Motor neuron (in vitro differentiated cells): Measurements from ENCODE around the gene INSL3. TPM values are rescaled to one million over a fixed set of nuclear protein-coding genes. Genes with fewer than 3 reads are reported as not detected.

ENCODE experiments used
- ATAC-seq, 8 experiments: fragments of 200-7000 bp; cut with Tn5 transposase; replicated peaks in 6 of 8; 2 replicates each; pipeline ENCODE4 v1.8.0; 2021; ENCODE audit warnings: mild to moderate bottlenecking in 8 of 8, moderate library complexity in 8 of 8
- H3K27ac ChIP-seq, 2 donors: fragments of 250-450 bp; sonication (Bioruptor Pico); 2 replicates each; pipeline ENCODE4 v1.9.0; 2021; ENCODE audit warnings: antibody characterized with exemption in 2 of 2, mild to moderate bottlenecking in 2 of 2, moderate library complexity in 1 of 2
- H3K4me1 ChIP-seq, 2 donors: fragments of 250-450 bp; sonication (Bioruptor Pico); replicated peaks in 1 of 2; 2 replicates each; pipeline ENCODE4 v1.6.1; 2021; ENCODE audit warnings: antibody characterized with exemption in 2 of 2, mild to moderate bottlenecking in 2 of 2, moderate library complexity in 1 of 2
- H3K4me3 ChIP-seq, 5 donors: fragments of 250-450 bp; sonication (Bioruptor Pico); 2 replicates each; pipeline ENCODE4 v1.9.0; 2021; ENCODE audit warnings: antibody characterized with exemption in 5 of 5, mild to moderate bottlenecking in 5 of 5, moderate library complexity in 4 of 5
- WGBS, 10 experiments: fragments of 450-650 bp; shearing (Covaris generic); methylation state at CpG; one replicate each; pipeline ENCODE4 v1.0.0; 2022; 5-methylcytosine and 5-hydroxymethylcytosine counted together
- in situ Hi-C, 9 experiments: fragments of 400-800 bp; cut with MboI; loops; one replicate each; pipeline ENCODE4 v1.15.0; 2021; ENCODE audit warnings: low sequenced_read_pairs in 9 of 9, low pct_unique_long_range_greater_than_20kb in 2 of 9; ENCODE audit not compliant: unreplicated experiment in 9 of 9
- total RNA-seq, 8 experiments: library from RNA; unstranded; fragments of 300-600 nt; gene quantifications; 2 replicates each; pipeline versions ENCODE4 v1.2.3 to v1.2.4, GENCODE V29; 2022

INSL3 gene, protein sequence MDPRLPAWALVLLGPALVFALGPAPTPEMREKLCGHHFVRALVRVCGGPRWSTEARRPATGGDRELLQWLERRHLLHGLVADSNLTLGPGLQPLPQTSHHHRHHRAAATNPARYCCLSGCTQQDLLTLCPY
- total RNA-seq: 1 to 10 TPM in 1 of 8 experiments, under 1 TPM in 3, not detected in 4; 0.38 to 1.6 (median 0.55) TPM

DNA sequence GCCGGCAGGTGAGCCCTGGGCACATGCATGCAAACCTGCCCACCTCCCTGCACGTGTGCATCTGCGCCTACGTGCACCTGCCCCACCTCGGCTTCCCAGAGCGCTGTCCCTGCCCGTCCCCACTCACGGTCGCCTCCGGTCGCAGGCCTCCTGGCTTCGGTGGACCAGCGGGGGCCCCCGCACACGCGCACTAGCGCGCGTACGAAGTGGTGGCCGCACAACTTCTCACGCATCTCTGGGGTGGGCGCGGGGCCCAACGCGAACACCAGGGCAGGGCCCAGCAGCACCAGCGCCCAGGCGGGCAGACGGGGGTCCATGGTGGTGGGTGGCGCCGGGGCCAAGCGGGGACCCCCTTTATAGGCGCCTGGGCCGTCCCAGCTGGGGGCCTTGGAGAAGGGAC, at the start of gene INSL3:
INSL3 (minus strand) TSS at position 330 of the 400 bp plus-strand sequence; CDS start at position 317, 13 bp downstream.
- Histone ChIP-seq H3K4me1 (no peaks in the 10 kb centered on the region), H3K27ac (no peak within 1 kb of the TSS), H3K4me3 (no peak within 1 kb of the TSS)
- ATAC-seq: peak in 1 of 8 experiments; percentile 21
- 71 to 100% (median 93%) methylated on average over 2 to 11 of the region's 34 CpGs; no CpG with 5 or more reads in 6 of the 10 experiments for WGBS, 10 experiments
- in situ Hi-C loops: no loop called here

DNA sequence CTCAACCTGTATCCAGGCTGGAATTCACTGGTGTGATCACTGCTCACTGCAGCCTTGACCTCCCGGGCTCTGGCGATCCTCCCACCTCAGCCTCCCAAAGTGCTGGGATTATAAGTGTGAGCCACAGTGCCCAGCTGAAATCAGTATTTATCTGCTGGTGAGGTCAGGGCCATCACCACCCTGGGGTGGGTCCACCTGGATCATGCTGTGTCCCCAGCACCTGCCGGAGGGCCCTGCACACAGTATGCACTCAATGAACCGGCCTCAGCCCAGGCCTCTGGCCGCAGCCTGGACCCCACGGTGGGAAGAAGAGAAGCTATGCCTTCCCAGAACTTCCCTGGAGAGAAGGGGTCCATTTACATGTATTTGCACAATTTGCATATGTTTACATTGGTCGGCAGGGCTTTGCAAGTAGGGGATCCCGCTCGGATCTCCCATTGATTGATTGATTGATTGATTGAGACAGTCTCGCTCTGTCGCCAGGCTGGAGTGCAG, 47.8 kb upstream of the INSL3 start:
- Histone ChIP-seq H3K27ac (no peak overlapping the region), H3K4me1 (peaks cover 3 to 12% of the 10 kb centered on the region in 2 donors), H3K4me3 (no peak overlapping the region)
- ATAC-seq: peak in 1 of 8 experiments; percentile 30
- WGBS, 10 experiments: 0 to 100% (median 33%) methylated on average over 1 to 6 of the region's 11 CpGs; no CpG with 5 or more reads in 4 of the 10 experiments
- in situ Hi-C loops: no loop called here

DNA sequence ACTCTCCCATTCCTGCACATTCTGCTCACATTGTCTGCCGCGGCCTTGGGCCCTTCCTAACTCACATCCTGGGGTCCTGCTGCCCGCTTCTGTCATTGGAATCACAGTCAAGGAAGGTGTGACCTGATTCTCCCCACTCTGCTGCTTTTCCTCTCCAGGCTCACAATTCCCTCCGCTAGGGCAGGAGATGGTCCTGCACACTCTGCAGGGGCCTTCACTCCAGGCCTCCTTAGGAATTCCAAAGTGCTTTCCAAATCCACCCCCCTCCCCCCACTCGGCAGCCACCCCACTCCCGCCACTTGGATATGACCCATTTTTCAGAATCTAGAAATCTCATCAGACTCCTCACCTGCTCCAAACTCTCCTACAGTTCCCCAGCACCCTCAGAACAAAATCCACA, 47.4 kb upstream of the INSL3 start:
- in situ Hi-C loops: no loop called here
- peaks cover 3 to 8% of the 10 kb centered on the region in 2 donors for H3K4me1 ChIP-seq
- no CpG with 5 or more reads among the region's 6 CpGs for WGBS, 10 experiments
- peak in 1 of 8 experiments; percentile 1 for ATAC-seq
- no peak overlapping the region for H3K4me3 ChIP-seq
- no peak overlapping the region for H3K27ac ChIP-seq

DNA sequence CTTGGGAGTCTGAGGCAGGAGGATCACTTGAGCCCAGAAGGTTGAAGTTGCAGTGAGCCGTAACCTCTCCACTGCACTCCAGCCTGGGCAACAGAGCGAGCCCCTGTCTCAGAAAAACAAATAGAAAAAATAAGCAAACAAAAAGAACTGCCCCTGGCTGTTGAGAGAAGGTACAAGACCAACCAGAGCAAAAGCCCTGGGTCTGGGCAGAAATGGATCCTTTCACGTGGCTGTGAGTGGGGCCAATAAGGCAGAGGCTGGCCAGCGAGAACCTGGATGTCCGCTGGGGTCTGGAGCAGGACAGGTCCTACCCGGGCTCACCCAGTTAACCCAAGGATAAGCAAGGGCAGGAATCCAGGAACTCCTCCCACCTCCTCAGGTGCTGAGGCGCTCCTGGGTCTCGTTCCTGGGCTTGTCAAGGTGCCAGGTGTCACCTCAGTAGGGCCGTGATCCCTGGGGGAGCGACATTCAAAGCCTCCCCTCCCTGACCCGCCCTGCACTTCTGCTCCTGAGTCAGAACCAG, 45.7 kb upstream of the INSL3 start:
- H3K27ac ChIP-seq: no peak overlapping the region
- 92 to 100% (median 93%) methylated on average over 1 to 3 of the region's 11 CpGs; no CpG with 5 or more reads in 7 of the 10 experiments for WGBS, 10 experiments
- in situ Hi-C loops: no loop called here
- peaks cover 3 to 8% of the 10 kb centered on the region in 2 donors for H3K4me1 ChIP-seq
- ATAC-seq: peak in 1 of 8 experiments; percentile 2
- no peak overlapping the region for H3K4me3 ChIP-seq

DNA sequence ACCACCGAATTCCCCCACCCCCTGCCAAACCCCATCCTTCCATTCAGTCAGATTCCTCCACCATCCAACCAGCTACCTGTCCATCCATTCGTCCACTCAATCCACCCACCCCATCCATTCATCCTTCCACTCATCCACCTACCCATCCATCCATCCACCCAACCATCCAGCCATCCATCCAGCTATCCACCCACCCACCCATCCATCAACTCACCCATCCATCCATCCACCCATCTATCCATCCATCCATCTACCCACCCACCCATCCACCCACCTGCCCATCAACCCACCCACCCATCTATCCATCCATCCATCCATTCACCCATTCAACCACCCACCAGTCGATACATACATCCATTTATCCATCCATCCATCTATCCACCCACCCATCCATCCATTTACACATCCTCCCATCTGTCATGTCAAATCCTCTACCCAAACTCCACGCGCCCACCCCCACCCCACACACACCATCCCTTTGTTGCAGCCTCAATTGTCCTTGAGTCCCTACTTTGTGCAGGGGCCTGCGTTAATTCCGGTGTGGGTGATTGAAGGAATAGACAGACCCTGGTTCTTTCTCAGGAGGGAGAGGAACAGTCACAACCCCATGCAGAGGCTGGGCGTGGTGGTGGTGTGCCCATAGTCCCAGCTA, 45.1 kb upstream of the INSL3 start:
- no peak overlapping the region for H3K27ac ChIP-seq
- in situ Hi-C loops: no loop called here
- ATAC-seq: peak in 4 of 8 experiments; percentile 1 to 4 (median 2)
- no peak overlapping the region for H3K4me3 ChIP-seq
- H3K4me1 ChIP-seq: peaks cover 2 to 3% of the 10 kb centered on the region in 2 donors
- 100% methylated on average over 1 of the region's 8 CpGs; no CpG with 5 or more reads in 9 of the 10 experiments for WGBS, 10 experiments

DNA sequence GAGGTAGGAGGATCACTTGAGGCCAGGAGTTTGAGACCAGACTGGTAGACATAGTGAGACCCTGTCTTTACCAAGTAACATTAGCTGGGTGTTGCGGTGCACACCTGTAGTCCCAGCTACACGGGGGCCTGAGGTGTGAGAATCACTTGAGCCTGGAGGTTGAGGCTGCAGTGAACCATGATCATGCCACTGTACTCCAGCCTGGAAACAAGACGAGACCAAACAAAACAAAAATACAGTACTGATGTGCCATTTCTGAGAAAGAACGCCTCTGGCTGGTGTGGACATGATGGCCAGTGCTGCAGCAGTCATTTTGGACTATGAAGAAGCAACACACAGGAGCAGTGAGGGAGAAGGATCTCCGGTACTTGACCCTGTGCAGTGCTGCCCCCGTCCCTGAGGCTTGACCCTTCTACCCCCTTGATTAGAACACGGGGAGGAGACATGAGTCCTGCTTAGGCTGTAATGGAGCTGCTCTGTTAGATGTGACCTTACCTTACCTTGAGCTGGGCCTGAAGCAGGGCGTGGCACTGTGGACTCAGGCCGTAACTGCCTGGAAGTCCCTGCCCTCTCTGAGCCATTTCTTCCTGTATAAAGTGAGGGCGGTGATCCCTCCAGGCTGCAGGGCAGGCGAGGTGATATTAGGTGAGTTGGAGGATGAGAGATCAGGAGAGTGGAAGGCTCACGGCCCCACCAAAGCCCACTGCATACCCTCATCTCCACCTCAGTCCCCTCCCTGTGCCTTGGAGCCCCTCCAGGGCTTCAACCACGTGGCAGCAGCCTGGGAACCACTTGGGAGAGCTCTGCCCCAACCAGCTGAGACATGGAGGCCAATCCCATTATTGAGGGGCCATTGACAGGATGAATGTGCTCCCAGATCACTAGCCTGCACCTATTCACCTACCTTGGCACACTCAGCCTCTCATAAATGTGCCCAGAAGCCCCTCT, 44.3 kb upstream of the INSL3 start:
- WGBS, 10 experiments: 20 to 89% (median 60%) methylated on average over 2 to 8 of the region's 13 CpGs; no CpG with 5 or more reads in 1 of the 10 experiments
- peaks cover 8% of the 10 kb centered on the region in 2 donors for H3K4me1 ChIP-seq
- H3K4me3 ChIP-seq: no peak overlapping the region
- peak in 6 of 8 experiments; percentile 4 to 43 (median 18) for ATAC-seq
- in situ Hi-C loops: no loop called here
- H3K27ac ChIP-seq: no peak overlapping the region

DNA sequence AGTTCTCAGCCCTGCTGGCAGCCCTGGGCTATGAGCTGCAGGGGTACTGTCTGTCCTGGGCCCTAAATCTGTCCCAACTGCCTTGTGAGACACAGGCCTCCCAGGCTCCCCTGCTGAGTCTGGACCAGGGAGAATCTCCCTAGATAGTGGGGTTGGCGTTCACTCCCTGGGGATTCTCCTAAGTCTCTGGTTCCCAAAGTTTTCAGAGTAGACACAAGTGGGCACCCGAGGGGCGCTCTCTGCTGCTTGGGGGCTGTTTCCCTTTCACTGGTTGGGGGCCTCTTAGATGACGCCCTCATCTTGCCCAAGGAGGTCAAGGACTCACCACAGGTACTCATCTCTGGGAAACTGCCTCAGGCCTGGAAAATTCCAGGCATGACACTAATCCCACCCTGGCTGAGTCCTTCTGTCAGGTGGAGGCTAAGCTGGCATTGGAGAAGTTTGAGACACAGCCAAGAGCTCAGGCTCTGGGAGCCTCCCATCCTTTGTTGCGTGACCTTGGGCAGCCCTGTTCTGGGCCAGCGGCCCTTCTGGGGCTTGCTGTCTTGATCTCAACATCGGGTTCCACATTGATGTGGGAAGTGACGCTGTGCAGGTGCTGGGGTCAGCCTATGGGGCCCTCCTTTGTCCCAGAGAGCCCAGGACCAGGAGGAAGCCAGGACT, 42.3 kb upstream of the INSL3 start:
- H3K4me3 ChIP-seq: no peak overlapping the region
- in situ Hi-C loops: no loop called here
- ATAC-seq: no peak
- peaks cover 10 to 11% of the 10 kb centered on the region in 2 donors for H3K4me1 ChIP-seq
- no peak overlapping the region for H3K27ac ChIP-seq
- WGBS, 10 experiments: 80 to 100% (median 90%) methylated on average over 1 to 3 of the region's 8 CpGs; no CpG with 5 or more reads in 6 of the 10 experiments

DNA sequence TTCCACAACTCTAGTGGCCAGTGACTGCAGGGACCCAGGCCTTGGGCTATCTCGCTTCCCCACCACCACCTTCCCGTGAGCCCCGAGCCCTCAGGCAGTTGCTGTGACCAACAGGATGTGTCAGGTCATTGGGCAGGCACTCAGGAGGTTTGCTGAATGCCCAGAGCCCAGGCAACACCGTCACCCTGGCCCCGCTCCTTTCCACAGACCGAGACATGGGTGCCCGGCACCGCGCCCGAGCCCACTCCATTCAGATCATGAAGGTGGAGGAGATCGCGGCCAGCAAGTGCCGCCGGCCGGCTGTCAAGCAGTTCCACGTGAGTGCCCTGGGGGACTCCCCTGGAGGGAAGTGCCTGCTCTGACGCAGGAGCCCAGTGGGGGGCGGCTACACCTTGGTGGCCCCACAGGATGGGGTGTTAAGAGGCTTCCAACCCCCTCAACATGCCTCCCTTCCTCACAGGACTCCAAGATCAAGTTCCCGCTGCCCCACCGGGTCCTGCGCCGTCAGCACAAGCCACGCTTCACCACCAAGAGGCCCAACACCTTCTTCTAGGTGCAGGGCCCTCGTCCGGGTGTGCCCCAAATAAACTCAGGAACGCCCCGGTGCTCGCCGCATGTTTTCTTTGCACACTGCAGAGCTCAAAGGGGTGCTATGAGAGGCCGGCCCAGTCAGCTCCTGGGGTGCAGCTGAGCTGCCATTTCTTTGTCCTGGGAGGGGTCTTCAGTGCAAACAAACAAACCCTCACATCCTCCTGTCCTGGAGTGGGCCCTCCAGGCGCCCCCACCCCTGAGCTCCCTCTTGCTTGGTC, 41.6 kb upstream of the INSL3 start:
- no peak overlapping the region for H3K4me3 ChIP-seq
- no peak for ATAC-seq
- in situ Hi-C loops: no loop called here
- WGBS, 10 experiments: 60 to 83% methylated on average over 1 to 8 of the region's 31 CpGs; no CpG with 5 or more reads in 8 of the 10 experiments
- no peak overlapping the region for H3K27ac ChIP-seq
- peaks cover 10 to 11% of the 10 kb centered on the region in 2 donors for H3K4me1 ChIP-seq

DNA sequence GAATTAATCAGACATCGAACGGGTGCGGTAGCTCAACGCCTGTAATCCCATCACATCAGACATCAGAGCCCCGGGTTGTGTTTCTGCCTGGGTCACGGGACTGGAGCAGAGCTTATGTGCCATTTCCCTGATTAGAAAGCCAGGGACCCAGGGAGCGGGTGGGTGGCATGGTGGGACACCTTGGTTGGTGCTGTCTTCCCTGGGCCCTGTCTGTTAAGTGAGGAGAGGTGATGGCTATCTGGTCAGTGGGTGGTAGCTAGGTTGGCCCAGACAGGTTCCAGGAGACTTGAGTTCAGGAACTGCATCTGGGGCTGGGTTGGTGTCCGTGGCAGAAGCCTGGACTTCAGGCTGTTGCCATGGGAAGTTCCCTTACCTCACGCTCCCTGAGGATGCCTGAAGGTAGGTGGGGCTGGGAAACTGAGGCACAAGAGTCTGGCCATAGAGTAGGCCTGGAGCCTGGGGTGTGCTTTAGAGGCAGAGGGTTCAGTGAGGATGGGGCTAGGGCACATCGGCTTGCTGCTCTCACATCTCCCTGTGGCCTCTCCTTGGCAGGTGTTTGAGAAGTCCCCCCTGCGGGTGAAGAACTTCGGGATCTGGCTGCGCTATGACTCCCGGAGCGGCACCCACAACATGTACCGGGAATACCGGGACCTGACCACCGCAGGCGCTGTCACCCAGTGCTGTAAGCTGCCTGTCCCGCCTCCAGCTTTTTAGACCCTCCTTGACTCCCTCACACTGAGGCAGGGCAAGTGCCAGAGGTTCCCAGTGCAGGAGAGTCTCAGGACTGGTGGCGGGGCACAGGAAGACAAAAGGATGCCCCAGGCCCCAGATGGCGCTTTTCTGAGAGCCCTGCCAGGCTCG, 40.5 kb upstream of the INSL3 start:
- in situ Hi-C loops: no loop called here
- no peak overlapping the region for H3K27ac ChIP-seq
- H3K4me1 ChIP-seq: peaks cover 10 to 11% of the 10 kb centered on the region in 2 donors
- WGBS, 10 experiments: 90 to 100% (median 100%) methylated on average over 1 to 2 of the region's 23 CpGs; no CpG with 5 or more reads in 7 of the 10 experiments
- H3K4me3 ChIP-seq: peak overlapping the region in 3 of 5 donors; percentile 88 to 95 (median 90)
- ATAC-seq: no peak

DNA sequence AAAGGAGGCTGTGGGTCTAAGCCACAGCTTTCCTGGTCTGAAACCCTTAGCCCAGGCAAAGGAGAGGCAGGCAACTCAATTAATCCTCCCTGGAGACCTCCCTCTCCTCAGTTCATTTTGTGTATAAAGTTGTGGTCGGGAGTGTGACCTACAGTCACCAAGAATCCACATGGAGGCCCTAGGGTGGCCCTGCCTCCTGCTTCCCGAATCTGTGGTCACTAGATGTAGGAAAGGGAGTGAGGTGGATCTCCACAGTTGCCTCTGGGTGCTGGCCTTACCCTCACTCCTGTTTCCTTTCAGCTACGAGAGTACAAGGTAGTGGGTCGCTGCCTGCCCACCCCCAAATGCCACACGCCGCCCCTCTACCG, 39.7 kb upstream of the INSL3 start:
- H3K27ac ChIP-seq: peak overlapping the region in 1 of 2 donors; percentile 95
- H3K4me1 ChIP-seq: peaks cover 10 to 11% of the 10 kb centered on the region in 2 donors
- ATAC-seq: no peak
- peak overlapping the region; percentile 82 to 97 (median 90) for H3K4me3 ChIP-seq
- in situ Hi-C loops: no loop called here
- WGBS, 10 experiments: 53% methylated on average over 2 of the region's 7 CpGs; no CpG with 5 or more reads in 9 of the 10 experiments
